Natural killer cell (primary cell): ENCODE data around the gene GJD4. TPM values are rescaled to one million over a fixed set of nuclear protein-coding genes. Genes with fewer than 3 reads are reported as not detected.

Experiments
- ATAC-seq, 3 donors: fragments of 150-1000 bp in 2 of 3; fragments of 200-7000 bp in 1 of 3; cut with Tn5 transposase; 1 replicate in 1 of 3; 2 replicates in 2 of 3; pipeline ENCODE4 v1.10.0; 2021; ENCODE audit warnings: mild to moderate bottlenecking in 2 of 3, moderate library complexity in 2 of 3
- DNase-seq, 2 donors: peaks; one replicate each; pipeline versions ENCODE4 v3.0.0 to v3.0.0-alpha.2; 2013 to 2021; ENCODE audit warnings: mixed read lengths in 1 of 2
- H3K27ac ChIP-seq: one replicate; pipeline ENCODE4 v1.5.1; 2013; ENCODE audit warnings: mild to moderate bottlenecking, low read length
- H3K27me3 ChIP-seq: one replicate; pipeline ENCODE4 v1.6.1; 2013; ENCODE audit warnings: low read length; ENCODE audit not compliant: control insufficient read depth, insufficient read depth
- H3K36me3 ChIP-seq: one replicate; pipeline ENCODE4 v1.6.1; 2013; ENCODE audit warnings: low read length; ENCODE audit not compliant: control insufficient read depth, insufficient read depth
- H3K4me1 ChIP-seq: one replicate; pipeline ENCODE4 v1.6.1; 2013; ENCODE audit warnings: low read length; ENCODE audit not compliant: control insufficient read depth, insufficient read depth
- H3K4me3 ChIP-seq: one replicate; pipeline ENCODE4 v1.5.1; 2013; ENCODE audit warnings: low read length
- H3K9me3 ChIP-seq: one replicate; pipeline ENCODE4 v1.6.1; 2013; ENCODE audit warnings: low read length; ENCODE audit not compliant: control insufficient read depth, insufficient read depth
- H3K27ac Mint-ChIP-seq, 2 donors: one replicate each; pipeline ENCODE4 v1.8.0; 2022; ENCODE audit warnings: mild to moderate bottlenecking in 2 of 2, mixed read lengths in 2 of 2, moderate library complexity in 1 of 2
- H3K27me3 Mint-ChIP-seq, 2 donors: one replicate each; pipeline ENCODE4 v1.8.0; 2022; ENCODE audit warnings: low read depth in 2 of 2, mixed read lengths in 2 of 2
- H3K36me3 Mint-ChIP-seq: one replicate; pipeline ENCODE4 v1.8.0; 2022; ENCODE audit warnings: mixed read lengths
- H3K4me1 Mint-ChIP-seq, 2 donors: one replicate each; pipeline ENCODE4 v1.8.0; 2022; ENCODE audit warnings: mixed read lengths in 2 of 2
- H3K4me3 Mint-ChIP-seq: one replicate; pipeline ENCODE4 v1.8.0; 2022; ENCODE audit warnings: mild to moderate bottlenecking, moderate library complexity, mixed read lengths
- H3K9me3 Mint-ChIP-seq, 2 donors: one replicate each; pipeline ENCODE4 v1.8.0; 2022; ENCODE audit warnings: mixed read lengths in 2 of 2
- WGBS: methylation state at CpG from one replicate; pipeline ENCODE4 v1.1.7; 2013; ENCODE audit warnings: missing lambda C conversion rate; ENCODE audit not compliant: insufficient coverage; 5-methylcytosine and 5-hydroxymethylcytosine counted together
- intact Hi-C: fragments of 100-400 bp; cut with micrococcal nuclease; formaldehyde crosslinking; loops from one replicate; pipeline ENCODE4 v1.14.2; 2022
- total RNA-seq, 4 donors: library from RNA; stranded (reverse); fragments of 120-200 nt in 1 of 4; gene quantifications; one replicate each; pipeline versions ENCODE4 v1.2.3 to v1.2.4, GENCODE V29; 2013 to 2022
- TF ChIP-seq, protein P1 (sequence below): fragments of 200-600 bp; IDR thresholded peaks from one replicate; pipeline ENCODE4 v1.8.0; 2022; ENCODE audit warnings: antibody characterized with exemption

The GJD4 gene
- total RNA-seq, 3 donors from 2014 or later (not counting 1 experiment from before 2014, with no cell fraction given) = not detected

- Mint-ChIP-seq H3K4me1 (no peaks in the 10 kb centered on the region), H3K36me3 (no peaks in the 10 kb centered on the region), H3K4me3 (no peak overlapping the region), H3K27me3 (peaks cover 0 to 5% of the 10 kb centered on the region in 2 donors), H3K9me3 (no peaks in the 10 kb centered on the region), H3K27ac (no peak overlapping the region)
- Histone ChIP-seq H3K4me3 (no peak overlapping the region), H3K27ac (no peak overlapping the region), H3K4me1 (no peaks in the 10 kb centered on the region), H3K36me3 (no peaks in the 10 kb centered on the region), H3K9me3 (no peaks in the 10 kb centered on the region), H3K27me3 (no peaks in the 10 kb centered on the region)
- DNase-seq = no peak
- WGBS = 95% methylated on average over 11 of the region's 11 CpGs
- intact Hi-C loops = no loop called here
- ATAC-seq = no peak
- TF ChIP-seq, protein P1, sequence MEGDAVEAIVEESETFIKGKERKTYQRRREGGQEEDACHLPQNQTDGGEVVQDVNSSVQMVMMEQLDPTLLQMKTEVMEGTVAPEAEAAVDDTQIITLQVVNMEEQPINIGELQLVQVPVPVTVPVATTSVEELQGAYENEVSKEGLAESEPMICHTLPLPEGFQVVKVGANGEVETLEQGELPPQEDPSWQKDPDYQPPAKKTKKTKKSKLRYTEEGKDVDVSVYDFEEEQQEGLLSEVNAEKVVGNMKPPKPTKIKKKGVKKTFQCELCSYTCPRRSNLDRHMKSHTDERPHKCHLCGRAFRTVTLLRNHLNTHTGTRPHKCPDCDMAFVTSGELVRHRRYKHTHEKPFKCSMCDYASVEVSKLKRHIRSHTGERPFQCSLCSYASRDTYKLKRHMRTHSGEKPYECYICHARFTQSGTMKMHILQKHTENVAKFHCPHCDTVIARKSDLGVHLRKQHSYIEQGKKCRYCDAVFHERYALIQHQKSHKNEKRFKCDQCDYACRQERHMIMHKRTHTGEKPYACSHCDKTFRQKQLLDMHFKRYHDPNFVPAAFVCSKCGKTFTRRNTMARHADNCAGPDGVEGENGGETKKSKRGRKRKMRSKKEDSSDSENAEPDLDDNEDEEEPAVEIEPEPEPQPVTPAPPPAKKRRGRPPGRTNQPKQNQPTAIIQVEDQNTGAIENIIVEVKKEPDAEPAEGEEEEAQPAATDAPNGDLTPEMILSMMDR = no peak
Measured at GRCh38 chr10:35585356-35585755, 19.8 kb upstream of the GJD4 start.

GRCh38 chr10:35585903-35586535, 19.1 kb upstream of the GJD4 start:
- H3K9me3 Mint-ChIP-seq = peaks cover 2% of the 10 kb centered on the region in 2 donors
- Histone ChIP-seq H3K4me3 (no peak overlapping the region), H3K36me3 (no peaks in the 10 kb centered on the region), H3K27ac (no peak overlapping the region), H3K9me3 (no peaks in the 10 kb centered on the region), H3K27me3 (no peaks in the 10 kb centered on the region), H3K4me1 (no peaks in the 10 kb centered on the region)
- DNase-seq = no peak
- peaks cover 5% of the 10 kb centered on the region in 2 donors for H3K27me3 Mint-ChIP-seq
- intact Hi-C loops = no loop called here
- peaks cover 5% of the 10 kb centered on the region for H3K36me3 Mint-ChIP-seq
- TF ChIP-seq, protein P1 = no peak
- H3K4me3 Mint-ChIP-seq = no peak overlapping the region
- H3K4me1 Mint-ChIP-seq = no peaks in the 10 kb centered on the region
- no peak overlapping the region for H3K27ac Mint-ChIP-seq
- 48% methylated on average over 8 of the region's 8 CpGs for WGBS
- ATAC-seq = no peak

GRCh38 chr10:35588836-35589235, 16.3 kb upstream of the GJD4 start:
- peaks cover 7% of the 10 kb centered on the region for H3K36me3 Mint-ChIP-seq
- no peak for DNase-seq
- intact Hi-C loops = no loop called here
- H3K36me3 ChIP-seq = no peaks in the 10 kb centered on the region
- no peaks in the 10 kb centered on the region for H3K4me1 Mint-ChIP-seq
- peaks cover 5 to 16% of the 10 kb centered on the region in 2 donors for H3K27me3 Mint-ChIP-seq
- H3K4me3 Mint-ChIP-seq = no peak overlapping the region
- no peak overlapping the region for H3K4me3 ChIP-seq
- H3K27ac Mint-ChIP-seq = no peak overlapping the region
- no peak for ATAC-seq
- no peaks in the 10 kb centered on the region for H3K27me3 ChIP-seq
- no peaks in the 10 kb centered on the region for H3K4me1 ChIP-seq
- TF ChIP-seq, protein P1 = no peak
- H3K9me3 ChIP-seq = no peaks in the 10 kb centered on the region
- no peak overlapping the region for H3K27ac ChIP-seq
- H3K9me3 Mint-ChIP-seq = peaks cover 2% of the 10 kb centered on the region in 2 donors

- no peak overlapping the region for H3K4me3 Mint-ChIP-seq
- H3K27ac Mint-ChIP-seq = no peak overlapping the region
- no peak for DNase-seq
- 94% methylated on average over 4 of the region's 4 CpGs for WGBS
- TF ChIP-seq, protein P1 = no peak
- peaks cover 7% of the 10 kb centered on the region for H3K36me3 Mint-ChIP-seq
- intact Hi-C loops = no loop called here
- H3K4me1 Mint-ChIP-seq = no peaks in the 10 kb centered on the region
- ATAC-seq = no peak
- no peaks in the 10 kb centered on the region for H3K4me1 ChIP-seq
- H3K27me3 Mint-ChIP-seq = peaks cover 4 to 16% of the 10 kb centered on the region in 2 donors
- no peak overlapping the region for H3K27ac ChIP-seq
- H3K9me3 ChIP-seq = no peaks in the 10 kb centered on the region
- peaks cover 2% of the 10 kb centered on the region in 2 donors for H3K9me3 Mint-ChIP-seq
- H3K36me3 ChIP-seq = no peaks in the 10 kb centered on the region
- no peak overlapping the region for H3K4me3 ChIP-seq
- H3K27me3 ChIP-seq = no peaks in the 10 kb centered on the region
Measured at GRCh38 chr10:35592441-35592840, 12.7 kb upstream of the GJD4 start.
